ENCODE results near the gene TRAPPC12.
"Not testable (repeated sequence)": the region's sequence is repeated elsewhere in the genome, so short reads cannot be mapped to it uniquely, and the experiment has no call there.

The TRAPPC12 gene

DNA sequence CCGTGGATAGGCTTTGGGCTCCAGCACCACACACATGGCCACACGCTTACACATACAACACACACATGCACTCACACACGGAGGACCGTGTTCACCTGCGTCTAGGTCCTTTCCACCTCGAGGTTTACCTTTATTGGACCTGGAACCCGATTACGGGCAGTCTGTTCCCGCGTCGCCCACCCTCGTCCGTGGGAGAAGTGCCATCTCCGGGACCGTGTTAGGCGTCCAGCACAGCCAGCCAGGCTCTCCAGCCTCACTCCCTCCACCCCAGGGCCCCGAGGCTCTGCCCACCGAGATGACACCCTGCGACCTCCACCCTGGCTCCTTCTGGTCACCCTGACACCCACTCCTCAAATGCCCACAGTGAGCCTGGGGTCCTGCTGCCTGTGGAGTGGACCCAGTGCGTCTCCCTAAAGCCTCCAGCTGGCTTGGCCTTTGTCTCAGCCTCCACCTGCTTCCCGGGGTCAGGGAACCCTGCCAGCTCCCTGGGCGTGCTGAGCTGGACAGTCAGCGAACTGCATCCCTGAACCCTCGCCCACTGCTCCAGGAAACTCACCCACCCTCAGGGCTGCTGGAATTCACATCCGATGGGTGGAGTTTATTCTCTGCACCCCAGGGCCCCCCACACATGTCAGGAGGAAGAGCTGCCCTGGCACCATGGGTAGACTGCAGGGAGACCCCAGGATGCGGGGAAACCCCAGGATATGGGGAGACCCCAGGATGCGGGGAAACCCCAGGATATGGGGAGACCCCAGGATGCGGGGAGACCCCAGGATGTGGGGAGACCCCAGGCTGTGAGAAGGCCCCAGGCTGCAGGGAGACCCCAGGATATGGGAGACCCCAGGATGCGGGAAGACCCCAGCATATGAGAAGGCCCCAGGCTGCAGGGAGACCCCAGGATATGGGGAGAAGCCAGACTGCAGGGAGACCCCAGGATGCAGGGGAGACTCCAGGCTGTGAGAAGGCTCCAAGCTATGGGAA, 106.8 kb downstream of the TRAPPC12 start:
- DNase-seq (ENCODE audit: low read depth), result no peak

DNA sequence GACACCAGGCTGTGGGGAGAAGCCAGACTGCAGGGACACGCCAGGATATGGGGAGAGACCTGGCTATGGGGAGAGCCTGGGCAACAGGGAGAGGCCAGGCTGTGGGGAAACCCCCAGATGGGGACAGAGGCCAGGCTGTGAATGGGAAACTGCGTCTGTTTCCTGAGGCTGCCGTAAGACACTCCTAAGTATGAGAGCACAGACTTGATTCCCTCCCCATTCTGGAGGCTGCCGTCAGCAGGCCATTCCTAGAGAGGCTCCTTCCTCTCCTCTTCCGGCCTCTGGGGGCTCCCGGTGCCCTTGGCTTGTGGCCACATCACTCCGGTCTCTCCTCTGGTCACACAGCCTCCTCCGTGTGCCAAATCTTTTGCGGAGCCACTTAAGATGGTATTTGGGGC, 107.5 kb downstream of the TRAPPC12 start:
- no peak for DNase-seq (ENCODE audit: low read depth)

DNA sequence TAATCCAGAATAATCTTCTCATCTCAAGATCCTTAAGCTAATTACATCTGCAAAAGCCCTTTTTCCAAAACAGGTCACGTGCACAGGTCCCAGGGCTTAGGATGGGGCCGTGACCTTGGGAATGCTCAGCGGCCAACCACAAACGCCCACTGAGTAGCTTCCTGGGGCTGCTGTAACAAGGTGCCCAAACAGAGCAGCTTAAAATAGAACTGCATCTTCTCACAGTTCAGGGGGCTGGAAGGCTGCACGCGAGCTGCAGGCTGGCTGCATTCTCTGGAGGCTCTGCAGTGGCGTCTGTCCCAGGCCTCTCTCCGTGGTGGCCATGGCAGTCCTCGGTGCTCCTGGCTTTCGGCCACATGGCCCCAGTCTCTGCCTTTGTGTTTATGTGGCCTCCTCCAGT, 107.9 kb downstream of the TRAPPC12 start:
- DNase-seq (ENCODE audit: low read depth), result no peak

DNA sequence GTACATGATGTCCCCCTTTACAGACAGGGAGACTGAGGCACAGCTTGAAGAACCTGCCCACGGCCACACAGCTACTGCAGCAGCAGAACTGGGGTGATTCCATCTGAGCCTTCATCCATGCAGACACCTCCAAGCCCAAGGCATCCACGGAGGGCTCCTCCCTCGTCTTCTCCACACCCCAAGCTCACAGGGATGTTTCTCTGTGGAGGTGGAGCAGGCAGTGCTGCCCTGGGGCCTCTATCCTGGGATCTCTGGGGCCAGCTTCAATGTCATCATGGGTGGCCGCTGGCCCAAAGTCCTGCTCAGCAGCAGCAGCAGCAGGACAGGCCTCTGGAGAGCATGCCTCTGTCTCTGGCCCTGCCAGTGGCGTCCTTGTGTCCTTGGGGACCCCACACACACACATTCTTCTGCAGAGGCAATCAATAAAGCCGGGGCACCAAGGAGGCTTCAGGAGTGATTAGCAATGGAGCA, 108.6 kb downstream of the TRAPPC12 start:
- no peak for DNase-seq (ENCODE audit: low read depth)

DNA sequence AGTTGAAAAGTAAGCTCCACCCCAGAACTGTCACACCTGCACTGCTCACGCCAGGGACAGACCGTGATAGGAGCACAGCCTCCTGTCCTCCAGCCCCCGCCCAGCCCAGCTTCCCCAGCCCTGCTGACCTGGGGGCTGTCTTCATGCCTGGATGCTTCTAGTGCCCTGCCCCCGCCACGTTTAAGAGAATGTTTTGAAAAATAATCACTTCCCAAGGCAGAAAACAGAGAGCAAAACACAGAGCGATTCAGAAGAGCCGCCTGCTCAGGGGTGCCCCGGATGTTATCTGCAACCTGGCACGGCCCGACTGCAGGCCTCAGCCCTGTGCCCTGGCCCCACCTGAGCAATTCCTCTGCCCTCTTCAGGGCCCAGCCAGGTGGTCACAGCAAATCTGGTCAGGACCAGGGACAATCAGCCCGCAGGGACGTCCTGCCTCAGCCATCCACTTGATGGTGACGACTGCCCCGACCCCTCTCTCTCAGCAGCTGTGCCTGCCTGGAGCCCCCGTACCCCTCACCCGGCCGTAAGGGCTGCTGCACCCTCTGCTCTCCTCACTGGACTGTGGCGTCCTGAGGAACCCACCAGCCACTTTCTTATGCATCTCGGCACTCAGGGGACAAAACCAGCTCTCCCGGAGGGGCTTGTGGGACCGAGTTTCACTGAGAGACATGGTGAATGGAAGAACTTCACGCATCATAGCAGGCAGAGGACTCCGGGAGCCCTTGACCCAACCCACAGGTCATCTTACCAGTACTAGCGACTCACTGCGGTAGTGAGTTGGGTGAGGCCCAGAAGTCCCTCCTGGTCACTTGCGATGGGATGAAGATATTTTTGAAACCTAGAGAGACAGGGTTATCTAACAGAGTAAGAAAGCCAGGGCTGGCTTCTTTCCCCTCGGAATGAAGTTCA, 109.6 kb downstream of the TRAPPC12 start:
- DNase-seq (ENCODE audit: low read depth), result no peak

DNA sequence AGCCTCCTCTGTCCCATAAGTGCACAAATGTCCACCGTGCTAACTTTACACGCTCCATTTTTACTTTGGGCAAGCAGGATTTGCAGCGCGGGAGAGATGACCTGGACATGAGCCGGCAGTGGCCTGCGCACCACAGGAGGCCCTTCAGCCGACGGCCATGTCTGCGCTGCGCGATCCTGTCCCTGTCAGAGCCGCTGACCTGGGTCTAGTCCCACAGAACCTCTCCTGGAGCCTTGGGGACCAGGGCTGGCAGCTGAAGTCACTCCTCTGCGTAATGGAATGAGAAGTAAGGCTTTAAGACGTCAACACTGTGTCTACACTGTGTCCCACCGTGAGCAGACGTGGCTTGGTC, 110.2 kb downstream of the TRAPPC12 start:
- DNase-seq (ENCODE audit: low read depth), result no peak

DNA sequence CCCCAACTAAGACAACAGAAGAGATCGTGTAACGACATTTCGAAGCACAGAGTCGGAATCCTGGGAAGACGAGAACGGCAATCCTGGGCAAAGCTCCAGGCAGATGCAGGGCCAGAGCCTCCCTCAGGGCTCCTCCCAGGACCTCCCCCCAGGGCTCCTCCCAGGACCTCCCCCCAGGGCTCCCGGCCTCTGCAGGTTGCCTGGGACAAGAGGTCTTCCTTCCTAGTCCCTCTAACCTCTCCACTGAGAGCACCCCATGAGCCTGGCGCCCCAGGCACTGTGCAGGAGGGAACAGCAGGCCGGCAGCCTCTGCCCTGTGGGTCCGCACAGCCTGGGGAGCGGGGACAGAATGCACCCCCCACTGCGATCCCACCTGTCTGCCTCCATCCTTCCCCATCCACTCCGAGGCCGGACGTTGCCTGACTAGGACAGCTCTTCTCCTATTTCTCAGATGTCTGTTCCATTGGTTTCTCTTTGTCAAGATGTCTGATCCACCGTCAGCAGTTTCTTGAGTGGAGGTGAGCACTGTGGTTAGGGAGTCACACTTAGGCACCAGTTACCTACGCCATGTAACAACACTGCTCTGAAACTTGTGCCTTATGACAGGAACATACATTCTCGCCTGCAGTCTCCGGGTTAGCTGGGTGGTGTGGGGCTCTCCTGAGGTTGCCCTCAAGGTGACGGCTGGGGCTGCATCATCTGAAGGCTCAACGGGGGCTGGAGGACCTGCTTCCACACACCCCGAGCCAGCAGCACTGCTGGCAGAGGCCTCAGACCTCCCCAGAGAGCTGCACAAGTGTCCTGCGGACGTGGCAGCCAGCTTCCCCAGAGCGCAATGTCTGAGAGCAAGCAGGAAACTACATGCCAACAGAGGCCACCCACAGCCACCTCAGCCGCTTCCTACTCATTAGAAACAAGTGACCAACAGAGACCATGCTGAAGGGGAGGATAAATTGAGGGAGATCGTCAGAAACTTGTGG, 111.0 kb downstream of the TRAPPC12 start:
- no peak for DNase-seq (ENCODE audit: low read depth)

DNA sequence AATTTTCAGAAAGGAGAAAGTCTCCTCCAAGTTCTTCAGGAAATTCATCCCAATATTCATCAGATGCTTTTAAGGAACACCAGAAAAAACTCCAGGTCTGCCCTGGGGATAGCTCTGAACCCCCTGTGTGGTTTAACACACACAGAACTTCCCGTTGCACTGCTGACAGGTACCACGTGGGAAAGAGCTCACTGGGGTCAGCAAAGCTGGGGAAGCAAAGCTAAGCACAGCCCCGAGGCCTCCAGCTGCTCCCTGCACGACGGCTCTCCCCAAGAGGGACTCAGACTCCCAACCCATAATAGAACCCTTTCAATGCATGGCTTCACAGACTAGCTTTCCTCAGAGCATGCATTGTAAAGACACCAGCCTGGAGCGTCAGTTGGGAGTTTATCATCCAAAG, 111.8 kb downstream of the TRAPPC12 start:
- DNase-seq (ENCODE audit: low read depth), result no peak

DNA sequence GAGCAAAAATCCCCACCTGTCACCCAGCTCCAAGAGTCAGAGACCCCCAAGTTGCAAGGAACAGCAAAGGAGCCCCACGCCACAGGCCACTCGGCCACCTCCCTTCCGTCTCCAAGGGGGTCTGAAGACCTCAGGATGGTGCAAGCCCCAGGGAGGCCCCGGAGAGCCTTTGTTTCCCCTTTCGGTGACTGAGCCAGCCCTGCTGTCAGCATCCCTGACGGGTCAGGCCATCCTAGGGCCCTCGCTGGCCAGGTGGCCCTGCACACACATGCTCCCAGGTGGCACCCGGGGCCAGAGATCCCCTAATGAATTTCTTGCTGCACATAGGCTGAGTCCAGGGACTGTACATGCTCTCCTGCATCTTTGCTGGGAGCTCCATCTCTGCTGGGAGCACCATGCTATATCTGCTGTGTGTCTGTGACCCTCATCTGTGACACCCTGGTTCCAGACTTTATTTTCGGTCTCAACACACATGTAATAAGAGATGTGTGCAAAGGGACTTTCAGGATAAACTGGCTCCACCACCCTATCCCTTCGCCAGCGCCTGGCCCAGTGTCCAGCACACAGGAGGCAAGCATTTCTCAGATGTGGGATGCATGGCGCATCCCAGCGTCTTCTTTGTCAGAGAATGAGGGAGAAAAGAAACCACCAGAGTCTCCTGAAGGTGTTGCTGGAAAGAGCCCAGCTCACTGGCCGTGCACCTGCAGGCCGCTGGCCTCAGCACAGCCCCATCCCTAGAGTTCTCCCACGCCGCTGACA, 112.4 kb downstream of the TRAPPC12 start:
- no peak for DNase-seq (ENCODE audit: low read depth)

DNA sequence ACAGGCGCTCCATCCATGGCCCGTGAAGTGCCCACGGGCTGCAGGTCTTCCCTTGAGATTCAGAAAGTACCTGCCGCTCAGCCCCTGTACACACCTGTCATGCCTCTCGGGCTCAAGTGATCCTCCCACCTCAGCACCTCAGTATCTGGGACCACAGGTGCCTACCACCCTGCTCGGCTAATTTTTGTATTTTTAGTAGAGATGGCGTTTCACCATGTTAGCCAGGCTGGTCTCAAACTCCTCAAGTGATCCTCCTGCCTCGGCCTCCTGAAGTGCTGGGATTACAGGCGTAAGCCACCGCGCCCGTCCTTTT, 112.9 kb downstream of the TRAPPC12 start:
- DNase-seq (ENCODE audit: low read depth), result not testable (repeated sequence)

DNA sequence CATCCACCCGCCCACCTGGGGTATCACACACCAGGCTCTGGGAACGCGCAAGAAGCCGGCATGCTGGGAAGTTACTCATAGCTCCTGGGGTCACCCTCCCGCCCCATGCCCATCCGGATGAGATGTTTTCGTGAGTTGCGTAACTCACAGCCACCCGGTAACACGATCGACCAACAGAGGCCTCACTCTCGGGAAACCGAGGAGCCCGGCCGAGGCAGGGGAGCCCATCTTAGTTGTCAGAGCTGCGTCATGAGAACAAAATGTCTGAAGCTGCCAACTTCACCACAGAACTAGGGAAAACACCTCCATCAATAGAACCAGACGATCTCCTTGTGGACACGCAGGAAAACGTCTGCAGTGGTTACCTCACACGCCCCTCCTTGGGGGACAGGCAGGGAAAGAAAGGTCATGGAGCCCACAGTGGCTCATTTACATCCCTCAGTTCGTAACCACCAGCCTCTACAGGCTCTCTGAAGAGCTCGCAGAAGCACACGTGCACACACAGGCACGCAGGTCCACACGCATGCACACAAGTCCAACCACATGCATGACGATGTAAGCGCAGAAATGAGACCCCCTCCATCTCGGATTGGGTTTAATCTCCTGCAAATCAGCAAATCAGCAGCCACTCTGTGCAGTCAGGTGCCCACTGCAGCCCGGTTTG, 113.6 kb downstream of the TRAPPC12 start:
- no peak for DNase-seq (ENCODE audit: low read depth)

DNA sequence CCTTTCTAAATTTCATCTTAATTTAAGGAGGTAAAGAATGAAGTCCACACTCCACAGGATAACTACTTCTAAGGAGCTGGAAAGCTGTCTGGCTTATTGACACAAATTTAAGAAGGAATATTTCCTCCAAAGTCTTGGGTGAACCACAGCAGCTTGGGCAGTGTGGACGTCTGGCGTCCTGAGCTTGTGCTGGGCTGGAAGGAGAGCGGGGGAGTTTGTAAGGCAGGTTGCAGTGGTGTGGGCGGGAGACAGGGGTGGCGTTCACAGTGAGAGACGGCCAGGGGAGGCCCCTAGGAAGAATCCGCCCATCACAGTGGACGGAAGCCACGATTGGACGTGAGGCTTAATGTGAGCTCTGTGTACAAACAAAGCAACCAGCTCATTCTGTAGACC, 114.1 kb downstream of the TRAPPC12 start:
- DNase-seq (ENCODE audit: low read depth), result no peak

DNA sequence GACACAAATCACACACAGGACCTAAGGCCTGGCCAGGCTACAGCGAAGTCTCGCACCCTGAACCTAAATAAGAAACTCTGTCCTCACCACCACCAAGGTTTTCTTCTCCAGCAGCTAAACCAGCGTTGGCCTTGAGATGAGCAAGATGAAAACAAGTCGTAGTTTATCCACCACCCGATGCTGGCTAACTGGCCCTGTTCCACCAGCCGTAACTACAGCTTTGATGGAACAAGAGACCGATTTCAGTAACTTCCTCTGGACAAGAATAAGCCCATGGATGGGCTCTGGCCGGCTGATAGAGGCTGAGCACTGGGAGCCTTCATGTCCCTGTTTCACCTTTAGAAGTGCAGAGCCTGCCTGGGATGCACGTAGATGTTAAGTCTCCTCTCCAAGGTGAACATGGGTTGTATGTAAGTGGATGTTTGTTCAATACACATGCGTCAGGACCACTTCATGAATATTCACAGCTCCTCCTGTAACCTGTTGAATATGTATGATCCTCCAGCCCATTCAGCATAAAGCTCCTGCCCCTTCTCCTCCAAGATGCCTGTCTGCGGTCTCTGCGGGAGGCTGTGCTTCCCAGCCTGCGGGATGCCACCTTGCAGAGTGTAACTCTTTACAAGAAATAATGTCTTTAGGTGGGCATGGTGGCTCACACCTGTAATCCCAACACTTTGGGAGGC, 115.6 kb downstream of the TRAPPC12 start:
- no peak for DNase-seq (ENCODE audit: low read depth)

DNA sequence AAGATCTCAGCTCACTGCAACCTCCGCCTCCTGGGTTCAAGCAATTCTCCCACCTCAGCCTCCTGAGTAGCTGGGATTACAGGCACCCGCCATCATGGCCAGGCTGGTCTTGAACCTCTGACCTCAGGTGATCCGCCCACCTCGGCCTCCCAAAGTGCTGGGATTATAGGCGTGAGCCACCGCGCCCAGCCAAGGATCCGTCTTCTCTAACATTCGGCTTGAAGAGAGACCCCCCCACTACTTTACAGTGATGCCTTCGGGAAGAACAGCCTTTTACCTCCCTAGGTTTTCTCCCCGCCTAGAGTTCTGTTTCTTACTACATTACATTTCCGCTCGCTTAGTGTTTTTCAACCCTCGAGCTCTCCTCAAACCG, 117.2 kb downstream of the TRAPPC12 start:
- DNase-seq (ENCODE audit: low read depth), result not testable (repeated sequence)

DNA sequence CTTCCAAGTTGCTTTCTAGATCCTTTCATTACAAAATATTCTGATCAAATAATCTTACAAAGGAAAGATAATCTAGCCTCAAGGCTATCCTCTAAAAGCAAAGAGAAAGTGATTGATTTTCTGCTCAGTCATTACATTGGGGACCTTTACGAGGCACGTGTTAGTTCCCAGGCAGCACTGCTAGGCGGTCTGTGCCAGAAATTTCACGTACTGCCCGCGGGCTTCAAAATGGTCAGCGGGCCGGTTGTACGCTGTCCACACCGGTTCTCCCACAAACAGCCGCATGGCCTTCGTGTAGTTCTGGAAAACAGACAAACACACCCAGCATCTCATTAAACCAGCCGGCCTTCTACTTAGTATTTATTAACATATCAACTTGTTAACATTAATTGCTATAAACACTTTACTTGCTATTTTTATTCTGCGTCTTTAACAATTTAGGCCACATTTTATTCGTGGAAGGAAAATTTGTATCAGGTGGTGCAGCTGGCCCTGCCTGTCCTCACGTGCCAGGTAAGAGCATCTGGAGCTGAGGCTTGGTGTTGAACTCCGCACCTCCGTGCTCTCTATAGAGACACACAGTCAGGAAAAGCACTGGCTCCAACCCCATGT, 119.4 kb downstream of the TRAPPC12 start:
- DNase-seq (ENCODE audit: low read depth), result no peak

DNA sequence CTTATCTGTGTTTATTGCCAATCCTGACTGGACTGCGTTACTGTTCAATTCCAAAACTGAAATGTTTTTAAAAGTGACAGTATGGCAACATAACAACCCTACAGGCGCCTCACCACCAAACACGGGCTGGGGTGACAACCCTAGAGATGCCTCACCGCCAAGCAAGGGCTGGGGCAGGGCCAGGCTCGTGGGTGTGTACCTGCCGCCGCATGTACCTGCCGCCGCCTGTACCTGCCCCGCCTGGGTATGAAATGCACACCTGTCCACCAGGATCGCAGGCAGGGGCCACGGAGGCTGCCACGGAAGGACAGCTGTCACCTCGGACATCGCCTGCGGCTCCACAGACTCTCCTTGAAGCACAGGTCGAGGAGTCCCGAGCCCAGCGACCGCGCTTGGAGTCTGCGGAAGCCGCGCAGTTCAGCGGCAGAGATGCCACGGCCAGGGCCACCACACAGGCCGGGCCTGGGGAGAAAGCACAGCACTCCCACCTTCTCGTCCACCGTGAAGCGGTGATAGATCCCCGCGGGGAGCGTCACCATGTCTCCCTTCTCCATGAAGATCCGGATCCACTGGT, 120.9 kb downstream of the TRAPPC12 start:
- no peak for DNase-seq (ENCODE audit: low read depth)

DNA sequence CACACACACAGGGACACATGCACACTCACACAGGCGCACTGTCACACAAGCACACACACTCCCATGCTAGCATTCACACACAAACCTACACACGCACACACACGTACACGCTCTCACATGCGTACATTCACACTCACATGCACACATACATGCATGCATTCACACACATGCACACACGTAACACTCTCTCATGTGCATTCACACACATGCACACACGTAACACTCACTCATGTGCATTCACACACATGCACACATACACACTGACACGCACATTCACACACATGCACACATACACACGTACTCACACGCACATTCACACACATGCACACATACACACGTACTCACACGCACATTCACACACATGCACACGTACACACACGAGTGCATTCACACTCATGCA, 123.6 kb downstream of the TRAPPC12 start:
- DNase-seq (ENCODE audit: low read depth), result no peak

DNA sequence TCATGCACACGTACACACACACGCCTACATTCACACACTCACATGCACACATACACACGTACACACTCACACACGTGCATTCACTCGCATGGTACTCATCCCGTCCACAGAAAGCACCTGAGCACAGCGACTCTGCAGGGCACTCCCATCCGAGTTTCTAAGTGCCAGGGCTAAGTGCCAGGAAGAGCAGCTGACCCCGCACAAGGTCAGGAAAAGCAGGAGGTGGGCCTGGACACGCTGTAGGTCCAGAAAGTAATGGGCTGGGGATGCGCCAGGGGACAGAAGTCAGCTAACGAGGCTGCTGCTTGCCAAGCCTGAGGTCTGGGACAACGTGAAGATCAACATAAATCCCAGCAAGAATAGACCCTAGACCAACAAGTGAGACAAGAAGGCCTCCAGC, 124.0 kb downstream of the TRAPPC12 start:
- no peak for DNase-seq (ENCODE audit: low read depth)

DNA sequence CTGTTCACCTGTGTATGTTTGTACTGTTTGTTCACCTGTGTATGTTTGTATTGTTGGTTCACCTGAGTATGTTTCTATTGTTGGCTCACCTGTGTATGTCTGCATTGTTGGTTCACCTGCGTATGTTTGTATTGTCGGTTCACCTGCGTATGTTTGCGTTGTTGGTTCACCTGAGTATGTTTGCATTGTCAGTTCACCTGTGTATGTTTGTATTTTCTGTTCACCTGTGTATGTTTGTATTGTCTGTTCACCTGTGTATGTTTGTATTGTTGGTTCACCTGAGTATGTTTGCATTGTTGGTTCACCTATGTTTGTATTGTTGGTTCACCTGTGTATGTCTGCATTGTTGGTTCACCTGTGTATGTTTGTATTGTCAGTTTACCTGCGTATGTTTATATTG, 125.2 kb downstream of the TRAPPC12 start:
- no peak for DNase-seq (ENCODE audit: low read depth)

Data from activated T-helper 9 cell treated with anti-CD3 and anti-CD28 coated beads, Interleukin-2, amount 50 U/mL, for 16 hours (primary cell).